ENCODE data around the gene CARMIL1.
"Not testable (repeated sequence)": the region's sequence is repeated elsewhere in the genome, so short reads cannot be mapped to it uniquely, and the experiment has no call there.

CARMIL1 gene

DNA sequence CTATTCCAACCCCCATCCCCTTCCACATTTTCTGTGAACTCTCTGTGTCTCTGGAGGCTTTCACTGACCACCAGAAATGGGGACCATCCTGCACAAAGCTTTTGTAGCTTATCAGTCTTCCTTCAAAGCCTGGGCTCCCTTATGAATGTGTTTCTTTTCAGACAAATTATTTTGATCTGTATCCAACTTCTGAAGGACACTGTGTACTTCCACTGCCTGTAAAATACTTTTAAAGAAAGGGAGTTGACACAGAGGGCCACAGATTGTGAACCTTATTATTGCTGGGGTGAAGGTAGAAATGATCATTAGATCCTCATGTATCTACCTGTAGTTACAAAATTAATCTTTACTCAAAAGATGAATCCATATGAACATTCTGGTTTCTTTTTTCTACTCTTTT, 135.6 kb downstream of the CARMIL1 start:
- DNase-seq, result no peak

DNA sequence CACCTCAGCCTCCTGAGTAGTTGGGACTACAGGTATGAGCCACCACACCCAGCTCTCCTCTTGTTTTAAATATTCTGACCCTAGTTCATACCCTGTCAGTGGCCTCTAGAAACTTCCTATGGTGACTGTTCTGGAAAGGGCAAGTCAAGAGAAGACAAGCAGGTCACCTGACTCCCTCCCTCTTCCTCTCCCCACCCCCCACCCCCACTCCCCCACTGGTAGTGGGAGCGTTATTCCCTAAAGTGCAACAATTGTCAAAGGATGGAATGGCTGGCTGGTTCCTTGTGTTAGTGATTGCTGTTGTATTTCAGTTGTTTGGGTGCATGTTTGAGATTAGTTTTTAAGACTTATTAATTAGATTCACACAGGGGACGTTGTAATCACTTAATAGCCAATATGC, 136.1 kb downstream of the CARMIL1 start:
- DNase-seq, result no peak

DNA sequence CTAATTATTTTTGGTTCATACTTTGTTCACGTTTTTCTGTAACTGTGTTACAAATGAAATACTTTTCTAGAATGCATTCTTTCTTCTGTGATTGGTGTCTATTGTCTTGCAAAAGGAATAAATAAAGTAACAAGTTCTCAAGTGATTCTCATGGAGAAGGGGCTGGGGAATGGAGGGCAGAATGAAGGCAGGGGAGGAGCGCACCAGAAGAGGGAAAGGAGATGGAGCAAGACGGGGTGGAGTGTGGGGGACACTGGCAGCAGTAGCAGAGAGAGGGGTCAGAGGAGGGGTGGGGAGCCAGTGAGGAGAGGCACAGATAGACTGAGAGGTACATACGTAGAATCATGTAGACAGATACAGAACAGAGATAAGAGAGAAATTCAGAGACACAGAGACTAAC, 136.5 kb downstream of the CARMIL1 start:
- no peak for DNase-seq

DNA sequence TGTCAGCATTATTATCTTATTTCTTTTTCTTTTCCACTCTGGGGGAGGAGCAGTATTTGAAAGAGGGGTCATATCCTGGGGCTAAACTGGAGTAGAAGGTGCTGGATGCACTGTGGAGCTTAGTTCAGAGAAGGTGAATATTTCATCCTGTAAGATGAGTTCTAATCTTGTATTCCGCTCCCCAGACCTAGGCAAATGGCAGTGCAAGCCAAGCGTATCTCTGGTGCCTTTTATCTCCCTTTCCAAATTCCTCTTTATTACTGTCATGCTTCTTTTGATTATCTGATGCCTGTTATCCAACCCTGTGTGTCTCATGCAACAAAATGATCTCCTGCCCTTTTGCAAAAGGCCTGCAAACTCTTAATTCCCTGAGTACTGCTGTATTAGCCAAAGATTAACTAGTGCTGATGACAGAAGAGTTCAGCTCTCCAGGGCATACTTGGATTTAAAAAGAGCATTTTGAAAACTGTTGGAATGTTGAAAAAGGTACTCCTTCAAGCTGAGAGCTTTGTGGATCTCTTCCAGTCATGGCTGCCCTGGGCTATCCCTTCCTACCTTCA, 138.0 kb downstream of the CARMIL1 start:
- DNase-seq, result no peak

DNA sequence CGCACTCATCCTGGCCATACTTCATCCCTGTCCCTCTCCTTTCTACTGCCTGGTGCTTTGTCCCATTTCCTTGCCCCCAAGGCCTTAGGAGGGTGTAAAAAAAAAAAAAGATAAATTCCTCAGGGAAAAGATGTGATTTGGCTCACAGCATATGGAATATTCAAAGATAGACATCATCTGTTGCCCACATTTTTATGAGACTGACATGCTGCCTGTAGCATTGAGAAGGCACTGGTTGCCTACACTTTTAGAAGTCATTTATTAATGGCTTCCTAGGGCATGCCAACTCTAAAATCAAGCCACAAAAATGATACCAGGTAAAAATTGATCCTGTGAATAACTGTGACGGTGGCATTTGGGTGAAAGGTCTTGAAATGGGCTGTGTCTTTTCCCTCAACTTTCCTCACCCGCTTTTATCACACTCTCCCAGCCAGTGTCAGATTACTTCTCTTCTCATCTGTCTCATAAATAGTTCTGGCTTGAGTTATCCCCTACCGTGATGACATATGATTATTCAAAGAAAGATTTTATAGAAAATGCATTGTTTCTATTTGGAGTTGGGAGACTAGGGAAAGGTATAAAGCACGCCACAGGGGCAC, 139.4 kb downstream of the CARMIL1 start:
- no peak for DNase-seq

DNA sequence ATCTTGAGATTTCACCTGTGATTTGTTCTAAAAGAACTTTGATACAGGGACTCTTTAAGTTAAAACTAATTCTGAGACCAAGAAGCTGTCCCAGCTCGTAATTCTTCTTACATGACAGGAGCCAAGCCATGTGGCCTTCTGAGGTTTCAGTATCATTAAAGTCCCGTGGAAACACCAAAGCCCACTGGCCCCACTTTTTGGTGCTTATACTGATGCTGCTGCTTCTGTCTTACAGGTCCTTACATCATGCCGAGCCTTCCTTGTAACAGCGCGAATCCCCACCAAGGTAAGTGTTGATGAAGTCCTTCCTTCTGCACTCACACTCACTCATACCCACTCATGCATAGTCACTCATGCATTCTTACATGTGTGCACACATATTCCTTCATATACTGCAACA, 140.7 kb downstream of the CARMIL1 start:
- DNase-seq, result no peak

DNA sequence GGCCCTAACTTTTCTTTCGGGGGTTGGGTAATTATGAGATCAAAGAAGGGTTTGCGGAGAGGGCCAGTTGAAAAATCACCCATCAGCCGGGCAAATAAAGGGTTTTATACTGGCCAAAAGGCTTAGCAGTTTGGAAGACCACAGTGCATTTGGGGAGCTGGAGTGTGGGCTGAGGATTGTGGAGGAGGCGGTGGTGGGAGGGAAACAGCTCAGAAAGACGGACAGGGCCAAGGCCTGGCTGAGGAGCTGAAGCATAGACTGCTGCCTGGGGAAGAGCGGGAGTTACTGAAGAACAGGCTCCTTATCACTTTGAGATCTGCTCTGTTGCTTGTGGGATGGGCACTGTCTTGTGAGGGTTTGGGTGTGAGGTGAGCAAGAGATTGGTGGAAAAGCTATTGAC, 144.2 kb downstream of the CARMIL1 start:
- no peak for DNase-seq

DNA sequence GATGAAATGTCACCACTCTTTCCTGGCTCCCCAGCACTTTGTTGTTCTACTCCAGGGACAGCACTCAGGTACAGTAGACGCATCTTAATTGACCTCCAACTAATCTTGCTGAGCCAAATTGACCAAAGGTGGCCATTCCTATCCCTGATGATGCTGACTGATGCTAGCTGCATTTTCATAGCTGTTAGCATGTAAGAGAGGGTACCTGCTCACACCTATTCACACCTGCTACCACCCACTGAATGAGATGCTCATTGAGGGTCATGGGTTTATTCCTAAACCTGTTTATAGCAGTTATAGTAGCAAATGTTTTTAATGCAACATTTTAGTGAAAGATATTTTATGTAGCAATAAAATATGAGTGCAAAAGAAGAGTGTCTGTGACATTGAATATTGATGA, 145.1 kb downstream of the CARMIL1 start:
- DNase-seq, result no peak

DNA sequence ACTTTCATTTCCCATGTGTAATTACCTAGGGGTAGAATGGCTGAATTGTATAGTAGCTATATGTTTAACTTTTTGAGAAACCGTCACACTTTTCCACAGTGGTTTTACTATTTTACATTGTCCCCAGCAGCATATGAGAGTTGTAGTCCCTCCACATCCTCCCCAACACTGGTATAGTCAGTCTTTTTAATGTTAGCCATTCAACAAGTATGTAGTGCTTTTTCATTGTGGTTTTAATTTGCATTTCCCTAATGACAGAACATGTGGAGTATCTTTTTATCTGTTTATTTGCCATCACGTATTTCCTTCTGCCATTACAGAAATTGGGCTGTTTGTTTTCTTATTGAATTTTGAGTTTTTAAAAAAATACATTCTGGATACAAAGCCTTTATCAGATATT, 148.4 kb downstream of the CARMIL1 start:
- no peak for DNase-seq

DNA sequence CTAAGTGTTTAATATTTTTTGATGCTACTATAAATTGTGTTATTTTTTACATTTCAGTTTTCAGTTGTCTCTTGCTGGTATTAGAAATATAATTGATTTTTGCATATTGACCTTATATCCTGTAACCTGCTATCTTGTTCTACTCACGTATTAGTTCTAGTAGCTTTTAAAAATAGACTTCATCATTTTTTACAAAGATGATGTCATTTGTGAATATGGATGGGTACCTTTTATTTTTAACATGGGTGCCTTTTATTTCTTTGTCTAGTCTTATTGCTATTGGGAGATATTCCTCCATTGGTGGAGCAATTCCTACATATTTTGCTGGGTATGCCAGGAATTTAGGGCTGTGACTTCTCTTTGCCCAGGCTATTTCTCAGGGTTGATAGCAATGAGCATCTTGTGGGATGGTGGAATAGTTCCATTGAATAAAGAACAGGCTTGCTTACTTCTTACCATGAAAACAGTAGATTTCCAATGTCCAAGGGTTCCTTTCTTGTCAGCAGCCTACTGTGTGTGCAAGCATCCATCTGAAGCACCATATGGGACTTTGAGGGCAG, 149.7 kb downstream of the CARMIL1 start:
- DNase-seq, result no peak

DNA sequence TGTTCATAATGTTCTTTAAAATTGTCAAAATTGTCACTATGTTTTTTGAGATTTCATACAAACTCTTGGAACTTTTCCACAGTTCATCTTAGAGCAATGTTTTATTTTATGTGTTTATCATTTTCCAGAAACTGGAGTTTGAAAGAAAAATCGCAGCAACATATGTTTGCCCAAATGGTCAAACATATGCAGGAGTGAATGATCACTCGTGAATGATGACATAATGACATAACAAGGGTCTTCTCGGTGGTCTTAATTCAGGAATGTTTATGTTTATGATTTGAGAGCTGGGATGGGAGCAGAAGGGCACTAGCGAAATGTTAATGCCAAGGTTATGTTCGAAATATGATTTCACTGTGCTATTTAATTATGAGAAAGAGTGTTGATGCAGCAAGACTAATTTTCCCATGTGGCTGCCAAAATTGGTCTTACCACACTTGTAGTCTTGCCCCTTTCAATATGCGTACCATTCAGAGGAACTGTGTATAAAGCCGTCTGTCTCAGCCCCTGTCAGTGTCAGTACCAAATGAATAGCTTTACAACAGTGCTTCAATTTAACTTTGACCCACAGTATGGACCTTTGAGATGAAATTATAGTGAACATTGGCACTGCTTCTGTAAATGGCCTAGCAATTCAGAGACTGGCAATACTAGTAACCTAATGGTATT, 152.3 kb downstream of the CARMIL1 start:
- DNase-seq, result no peak

DNA sequence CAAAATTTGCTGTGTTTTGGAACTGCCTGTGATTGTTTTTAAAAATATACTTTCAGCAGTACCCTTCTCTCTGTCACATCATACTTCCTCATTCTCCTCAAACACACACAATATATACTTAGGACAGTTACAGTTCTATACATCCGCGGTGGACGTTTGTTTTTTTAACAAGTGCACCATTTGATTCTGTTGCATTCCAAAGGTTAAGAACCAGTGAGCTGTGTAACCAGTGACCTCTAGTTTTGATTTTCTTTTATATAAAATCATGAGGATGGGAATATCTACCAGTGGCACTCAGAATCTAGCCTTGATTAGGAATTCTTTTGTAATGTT, 152.8 kb downstream of the CARMIL1 start:
- DNase-seq, result no peak

DNA sequence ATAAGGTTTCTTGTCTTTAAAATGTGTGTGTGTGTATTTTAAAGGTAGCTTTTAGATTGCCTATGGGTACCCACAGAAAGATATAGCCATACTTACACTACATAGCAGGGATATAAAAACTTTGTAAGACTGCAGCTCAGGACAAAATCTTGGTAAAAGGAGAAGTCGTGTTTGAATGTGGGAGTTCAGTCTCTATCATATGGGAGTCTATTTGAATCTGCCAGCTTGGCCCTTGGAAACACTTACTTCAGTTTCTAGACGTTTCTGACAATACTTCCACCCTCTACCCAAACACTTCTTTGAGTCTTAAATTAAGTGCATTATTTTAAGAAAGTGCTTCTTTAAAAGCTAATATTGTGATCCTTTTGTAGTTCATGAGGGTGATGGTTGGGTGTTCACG, 155.7 kb downstream of the CARMIL1 start:
- no peak for DNase-seq

DNA sequence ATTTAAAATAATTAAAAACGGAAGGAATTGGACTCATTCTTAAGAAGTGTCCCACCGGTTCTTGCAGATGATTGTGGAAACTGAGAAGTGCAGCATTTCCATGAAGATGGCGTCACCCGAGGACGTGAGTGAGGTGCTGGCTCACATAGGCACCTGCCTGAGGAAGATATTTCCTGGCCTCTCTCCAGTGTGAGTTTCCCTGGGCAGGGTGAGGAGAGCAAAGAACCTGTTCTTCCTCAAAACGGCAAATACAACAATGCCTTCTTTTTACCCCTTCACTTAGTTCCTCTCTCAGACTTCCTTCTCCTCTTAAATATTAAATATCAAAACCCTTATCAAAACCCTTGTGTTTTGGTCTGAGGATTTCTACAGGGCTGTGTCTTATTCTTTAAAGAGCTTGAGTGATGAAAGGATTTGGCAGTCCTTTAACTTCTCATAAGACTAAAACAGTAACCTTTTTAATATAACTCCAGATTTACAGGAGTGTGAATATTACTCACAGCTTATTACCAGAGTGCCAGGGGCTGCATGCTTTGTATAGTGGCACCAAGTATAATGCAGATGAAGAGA, 156.3 kb downstream of the CARMIL1 start:
- no peak for DNase-seq

DNA sequence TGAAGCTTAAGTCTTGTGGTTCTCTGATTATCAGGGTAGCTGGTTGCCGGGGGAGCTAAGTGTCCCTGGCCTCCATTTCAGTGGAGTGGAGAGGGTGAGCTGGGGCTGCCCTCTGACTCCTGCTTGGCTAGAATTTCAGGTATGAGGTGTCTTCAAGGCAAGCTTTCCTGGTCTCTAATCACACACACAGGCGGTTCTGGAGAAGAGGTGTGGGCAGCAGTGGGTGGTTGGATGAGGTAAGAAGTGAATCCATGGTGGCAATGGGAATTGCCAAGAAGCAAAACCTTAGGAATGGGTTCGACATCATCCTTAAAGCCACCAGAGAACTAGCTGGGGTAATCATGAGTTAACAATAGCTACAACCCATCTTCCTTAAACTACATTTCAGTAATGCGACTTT, 157.6 kb downstream of the CARMIL1 start:
- DNase-seq, result no peak

DNA sequence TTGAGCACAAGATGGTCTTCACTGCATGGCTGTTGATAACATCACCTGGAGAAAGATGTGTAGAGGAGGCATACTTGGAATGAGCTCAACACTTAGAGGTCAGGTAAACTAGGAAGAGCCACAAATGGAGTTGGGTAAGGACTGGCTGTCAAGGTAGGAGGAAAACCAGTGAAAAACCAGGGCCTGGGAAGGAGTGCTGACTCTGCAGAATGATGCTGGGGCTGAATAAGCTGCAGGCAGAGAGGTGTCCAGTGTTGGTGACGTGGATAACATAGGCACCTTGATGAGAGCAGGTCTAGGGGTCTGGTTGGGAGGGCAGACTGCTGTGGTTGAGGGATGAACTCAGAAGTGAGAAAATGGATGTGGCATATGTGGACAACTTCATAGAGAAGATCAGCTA, 160.2 kb downstream of the CARMIL1 start:
- DNase-seq, result no peak

DNA sequence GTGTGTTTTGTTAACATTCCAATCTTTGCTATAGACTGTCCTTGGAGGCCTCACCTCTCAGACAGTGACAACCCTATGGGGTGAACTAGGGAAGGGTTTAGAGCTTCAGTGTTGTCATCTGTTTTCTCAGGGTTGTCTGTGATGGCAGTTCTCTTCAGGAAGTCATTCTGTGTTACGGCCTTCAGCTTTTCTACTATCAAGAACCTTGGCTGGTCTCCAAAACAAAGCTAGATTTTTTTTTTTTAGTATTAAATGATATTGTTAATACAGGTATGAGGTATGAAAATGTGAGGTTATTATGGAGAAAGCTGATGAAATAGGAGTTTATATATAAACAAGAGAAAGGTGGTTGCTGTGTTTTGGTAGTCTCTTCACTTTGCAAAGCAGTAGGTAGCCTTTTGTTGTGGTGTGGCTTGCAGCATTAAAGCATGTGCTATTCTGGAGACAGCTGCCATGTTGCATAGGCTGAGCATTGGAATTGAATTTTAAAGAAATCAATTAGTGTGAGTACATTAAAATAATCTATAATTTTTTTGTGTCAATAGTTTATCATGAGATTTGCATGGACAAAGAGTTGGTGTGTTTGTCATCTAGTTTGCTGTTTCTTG, 162.6 kb downstream of the CARMIL1 start:
- no peak for DNase-seq

DNA sequence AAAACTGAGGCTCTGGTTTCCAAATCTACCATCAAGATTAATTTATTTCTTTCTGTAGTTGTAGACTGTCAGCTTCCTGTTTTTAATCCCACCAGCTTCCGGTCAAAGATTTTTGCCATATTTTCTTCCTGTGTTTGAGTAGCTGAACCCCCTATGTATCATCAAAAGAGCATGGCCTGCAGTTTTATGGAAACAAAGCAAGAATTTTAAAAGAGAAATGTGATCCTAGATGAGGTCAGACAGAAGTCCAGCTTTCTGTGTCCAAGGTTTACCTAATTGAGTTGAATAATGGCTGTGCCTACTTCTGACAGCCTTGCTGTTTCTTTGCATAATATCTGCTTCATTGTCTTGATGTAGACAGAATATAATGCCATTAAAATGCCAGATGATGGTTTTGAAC, 163.7 kb downstream of the CARMIL1 start:
- DNase-seq, result no peak

DNA sequence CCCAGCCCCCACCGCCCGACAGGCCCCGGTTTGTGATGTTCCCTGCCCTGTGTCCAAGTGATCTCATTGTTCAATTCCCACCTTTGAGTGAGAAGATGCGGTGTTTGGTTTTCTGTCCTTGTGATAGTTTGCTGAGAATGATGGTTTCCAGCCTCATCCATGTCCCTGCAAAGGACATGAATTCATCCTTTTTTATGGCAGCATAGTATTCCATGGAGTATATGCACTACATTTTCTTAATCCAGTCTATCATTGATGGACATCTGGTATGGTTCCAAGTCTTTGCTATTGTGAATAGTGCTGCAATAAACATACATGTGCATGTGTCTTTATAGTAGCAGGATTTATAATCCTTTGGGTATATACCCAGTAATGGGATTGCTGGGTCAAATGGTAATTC, 165.3 kb downstream of the CARMIL1 start:
- DNase-seq, result not testable (repeated sequence)

DNA sequence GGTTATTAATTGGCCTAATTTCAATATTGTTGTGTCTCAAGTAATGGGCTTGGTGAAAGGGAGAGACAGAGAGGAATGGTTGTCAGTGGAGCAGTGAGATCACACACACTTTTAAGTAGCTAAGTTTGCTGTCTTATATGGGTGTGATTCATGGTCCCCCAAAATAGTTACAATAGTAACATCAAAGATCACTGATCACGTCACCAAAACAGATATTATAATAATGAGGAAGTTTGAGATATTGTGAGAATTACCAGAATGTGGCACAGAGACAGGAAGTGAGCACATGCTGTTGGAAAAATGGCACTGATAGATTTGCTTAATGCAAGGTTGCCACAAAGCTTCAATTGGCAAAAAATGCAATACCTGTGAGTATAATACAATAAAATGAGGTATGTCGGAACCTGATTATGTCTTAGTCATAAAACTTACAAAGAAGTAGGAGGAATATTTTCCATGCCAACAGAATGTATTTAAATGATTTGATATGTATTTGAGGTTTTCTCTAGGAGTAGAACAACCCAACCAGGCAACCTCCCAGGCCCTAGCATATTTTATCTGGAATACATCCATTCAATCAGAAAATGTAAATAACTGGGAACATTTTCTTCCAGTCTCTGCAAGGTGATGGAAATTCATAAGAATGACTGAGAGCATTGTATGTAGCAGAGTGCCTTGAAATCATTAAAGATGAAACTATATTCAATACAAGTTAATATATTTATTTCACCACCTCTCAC, 167.8 kb downstream of the CARMIL1 start:
- DNase-seq, result no peak

DNA sequence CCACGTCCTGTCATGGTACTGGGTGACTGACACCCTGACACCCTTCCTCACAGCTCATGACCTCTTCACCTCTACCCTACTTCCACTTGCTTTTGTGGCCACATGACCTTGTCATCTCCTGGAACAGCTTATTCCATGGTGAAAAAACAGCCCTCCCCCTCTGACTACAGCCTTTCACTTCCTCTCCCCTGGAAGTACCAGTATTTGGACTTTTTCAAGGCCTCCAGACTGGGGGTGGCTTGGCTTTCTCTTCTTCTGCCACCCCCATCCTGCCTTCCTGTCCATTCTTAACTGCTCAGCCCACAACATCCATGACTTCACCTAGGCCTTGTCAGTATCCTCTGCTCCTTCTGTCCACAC, 168.4 kb downstream of the CARMIL1 start:
- DNase-seq, result peak; percentile 14

DNA sequence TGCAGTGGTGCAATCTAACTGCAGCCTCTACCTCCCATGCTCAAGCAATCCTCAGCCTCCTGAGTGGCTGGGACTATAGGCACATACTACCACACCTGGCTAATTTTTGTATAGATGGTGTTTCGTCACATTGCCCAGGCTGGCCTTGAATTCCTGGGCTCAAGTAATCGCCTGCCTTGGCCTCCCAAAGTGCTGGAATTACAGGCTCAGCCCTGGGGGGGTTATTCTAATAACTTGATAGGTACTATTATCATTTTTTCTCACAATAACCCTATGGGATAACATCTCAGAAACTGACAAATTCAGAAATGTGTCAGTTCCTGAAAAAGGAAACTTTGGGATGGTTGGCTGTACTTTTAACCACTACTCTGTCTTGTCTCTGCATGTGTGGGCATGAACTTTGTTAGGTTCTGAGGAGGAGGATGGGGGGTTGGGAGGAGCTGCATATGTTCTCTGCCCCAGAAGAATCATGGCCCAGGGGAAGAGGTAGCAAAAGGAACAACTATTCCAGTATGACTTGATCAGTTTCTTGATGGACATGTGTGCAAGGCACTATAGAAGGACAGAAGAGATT, 169.9 kb downstream of the CARMIL1 start:
- DNase-seq, result no peak

DNA sequence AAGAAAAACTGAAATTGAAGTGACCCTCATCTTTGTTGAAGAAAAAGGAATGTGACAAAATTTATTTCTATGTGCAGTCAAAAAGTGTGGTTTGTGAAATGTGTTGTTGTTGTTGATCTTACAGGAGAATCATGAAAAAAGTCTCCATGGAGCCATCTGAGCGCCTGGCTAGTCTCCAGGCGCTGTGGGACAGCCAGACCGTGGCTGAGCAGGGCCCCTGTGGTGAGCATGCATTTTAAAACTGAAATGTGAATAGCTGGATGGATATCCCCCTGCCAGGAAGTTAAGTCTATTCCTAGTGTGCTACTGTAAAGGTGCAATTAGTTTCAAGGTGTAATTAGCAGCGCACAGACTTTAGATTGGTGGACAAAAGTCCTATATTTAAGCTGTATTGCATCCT, 170.6 kb downstream of the CARMIL1 start:
- no peak for DNase-seq
